Measurements from ENCODE around the gene FOXR2.

DNA sequence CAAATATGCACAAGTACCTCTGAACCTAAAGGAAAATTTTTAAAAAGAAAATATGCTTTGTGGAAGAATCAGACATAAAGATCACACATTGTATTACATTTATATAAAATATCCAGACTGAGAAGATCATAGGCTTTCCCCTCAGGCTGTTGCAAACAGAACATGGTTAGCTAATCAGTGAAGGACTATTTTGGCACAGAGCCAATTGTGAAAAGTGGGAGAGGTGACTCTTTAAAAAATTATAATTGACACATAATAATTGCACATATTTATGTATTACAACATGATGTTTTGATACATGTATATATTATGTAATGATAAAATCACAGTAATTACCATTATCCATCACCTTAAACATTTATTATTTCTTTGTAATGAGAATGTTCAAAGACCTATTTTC is 44.1 kb upstream of the FOXR2 start:
- TF ChIP-seq RAD21 (IDR thresholded peaks at IDR 0.05; ENCODE audit: low read length) (no peak), CTCF (IDR thresholded peaks at IDR 0.05) (no peak), JUND (IDR thresholded peaks at IDR 0.05) (no peak), SIN3A (IDR thresholded peaks at IDR 0.05; ENCODE audit: borderline replicate concordance, low read depth, low read length) (no peak)
